Measurements from ENCODE around the gene CNTNAP5. TPM values are rescaled to one million over a fixed set of nuclear protein-coding genes. Genes with fewer than 3 reads are reported as not detected.

The CNTNAP5 gene
- total RNA-seq, 1 donor: not detected

GRCh38 chr2:124325667-124326440 lies 300.8 kb downstream of the CNTNAP5 start:
- TF ChIP-seq CTCF (IDR thresholded peaks at IDR 0.05; ENCODE audit: insufficient read depth, low read depth, low read length): peak; percentile 5
- no peak for DNase-seq (ENCODE audit: low read depth)
- no peak overlapping the region for H3K4me3 ChIP-seq (ENCODE audit: low read depth, low read length)

GRCh38 chr2:124327303-124327702 lies 302.2 kb downstream of the CNTNAP5 start:
- no peak for DNase-seq (ENCODE audit: low read depth)
- H3K4me3 ChIP-seq (ENCODE audit: low read depth, low read length): no peak overlapping the region
- TF ChIP-seq CTCF (IDR thresholded peaks at IDR 0.05; ENCODE audit: insufficient read depth, low read depth, low read length): no peak

- H3K4me3 ChIP-seq (ENCODE audit: low read depth, low read length): no peak overlapping the region
- no peak for DNase-seq (ENCODE audit: low read depth)
- no peak for TF ChIP-seq CTCF (IDR thresholded peaks at IDR 0.05; ENCODE audit: insufficient read depth, low read depth, low read length)
These were observed 303.3 kb downstream of the CNTNAP5 start for GRCh38 chr2:124328397-124328796.

GRCh38 chr2:124333784-124334183 lies 308.7 kb downstream of the CNTNAP5 start:
- no peak overlapping the region for H3K4me3 ChIP-seq (ENCODE audit: low read depth, low read length)
- DNase-seq (ENCODE audit: low read depth): no peak
- TF ChIP-seq CTCF (IDR thresholded peaks at IDR 0.05; ENCODE audit: insufficient read depth, low read depth, low read length): no peak

GRCh38 chr2:124335058-124335457 lies 310.0 kb downstream of the CNTNAP5 start:
- H3K4me3 ChIP-seq (ENCODE audit: low read depth, low read length): no peak overlapping the region
- DNase-seq (ENCODE audit: low read depth): no peak
- no peak for TF ChIP-seq CTCF (IDR thresholded peaks at IDR 0.05; ENCODE audit: insufficient read depth, low read depth, low read length)

GRCh38 chr2:124339709-124340108 lies 314.6 kb downstream of the CNTNAP5 start:
- H3K4me3 ChIP-seq (ENCODE audit: low read depth, low read length): no peak overlapping the region
- TF ChIP-seq CTCF (IDR thresholded peaks at IDR 0.05; ENCODE audit: insufficient read depth, low read depth, low read length): no peak
- DNase-seq (ENCODE audit: low read depth): no peak
